ENCODE measurements around the gene GNAT1. TPM values are rescaled to one million over a fixed set of nuclear protein-coding genes. Genes with fewer than 3 reads are reported as not detected.

The GNAT1 gene
- total and polyA plus RNA-seq, 2 of the 13 experiments (the other 11 are each of a cell fraction or from before 2014, with no cell fraction given): 0.15 TPM; not detected in 1

DNA sequence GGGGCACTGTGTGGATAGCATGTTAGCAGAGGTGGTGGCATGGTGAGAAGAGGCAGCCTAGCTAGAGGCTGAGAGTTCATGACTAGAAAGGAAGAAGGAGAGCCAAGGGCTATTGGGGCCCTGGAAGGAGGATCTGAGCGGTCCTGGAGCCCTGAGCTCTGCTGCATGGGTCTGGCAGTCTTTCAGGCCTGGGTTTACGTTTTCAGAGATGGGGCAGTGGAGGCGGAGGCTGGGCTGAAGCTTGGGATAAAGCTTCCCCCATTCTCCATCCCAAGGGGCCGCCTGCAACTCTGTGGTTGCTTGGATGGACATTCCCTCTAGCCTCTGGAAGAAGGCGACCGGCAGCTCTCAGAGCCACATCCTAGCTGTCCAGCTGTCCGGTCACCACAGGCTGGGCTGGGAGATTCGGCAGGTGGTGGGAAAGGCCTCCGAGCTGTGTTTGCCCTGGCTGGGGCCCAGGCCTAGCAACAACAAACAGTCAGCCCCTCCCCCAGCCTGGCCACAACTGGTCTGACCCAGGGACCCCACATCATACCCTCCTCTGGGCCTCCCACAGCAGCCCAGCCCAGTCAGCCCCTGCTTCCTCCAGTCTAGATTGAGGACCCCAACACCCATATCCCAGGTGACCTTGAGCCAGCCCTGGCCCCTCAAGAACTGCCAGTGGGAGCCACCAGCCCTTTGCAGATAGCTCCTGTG lies 11.9 kb downstream of the GNAT1 start (continued):
- TF ChIP-seq ZNF263 (CRISPR knock-in tag; IDR thresholded peaks at IDR 0.05) (no peak), ZNF275 (CRISPR knock-in tag; IDR thresholded peaks at IDR 0.05; ENCODE audit: borderline replicate concordance) (no peak), ARHGAP35 (CRISPR knock-in tag; IDR thresholded peaks at IDR 0.05; ENCODE audit: borderline replicate concordance) (no peak), FOXK2 (IDR thresholded peaks at IDR 0.05) (no peak), RBFOX2 (IDR thresholded peaks at IDR 0.05; ENCODE audit: low read depth, low read length) (peak; percentile 77), ZNF83 (CRISPR knock-in tag; IDR thresholded peaks at IDR 0.05; ENCODE audit: borderline replicate concordance) (no peak), ATRX (CRISPR knock-in tag; IDR thresholded peaks at IDR 0.05; ENCODE audit: borderline replicate concordance) (no peak), FOSL2 (CRISPR knock-in tag; IDR thresholded peaks at IDR 0.05) (peak; percentile 53; the same call in 1 of the 2 replicates), PHF5A (CRISPR knock-in tag; IDR thresholded peaks at IDR 0.05; ENCODE audit: low read depth, unreplicated experiment) (no peak), ZSCAN20 (CRISPR knock-in tag; IDR thresholded peaks at IDR 0.05; ENCODE audit: borderline replicate concordance) (no peak), JUN (CRISPR knock-in tag; IDR thresholded peaks at IDR 0.05) (no peak), PAF1 (CRISPR knock-in tag; IDR thresholded peaks at IDR 0.05) (no peak), RFX5 (IDR thresholded peaks at IDR 0.05; ENCODE audit: low read depth, low read length) (no peak; the same call in 1 of the 2 replicates), ZNF7 (CRISPR knock-in tag; IDR thresholded peaks at IDR 0.05) (no peak), NFYC (CRISPR knock-in tag; IDR thresholded peaks at IDR 0.05) (no peak; the same call in 1 of the 2 replicates), ZNF496 (CRISPR knock-in tag; IDR thresholded peaks at IDR 0.05; ENCODE audit: insufficient replicate concordance) (no peak), SIX1 (CRISPR knock-in tag; IDR thresholded peaks at IDR 0.05; ENCODE audit: borderline replicate concordance) (no peak), NFE2L2 (IDR thresholded peaks at IDR 0.05; ENCODE audit: low read length) (no peak), ZNF879 (CRISPR knock-in tag; IDR thresholded peaks at IDR 0.05) (no peak), REL (CRISPR knock-in tag; conservative IDR thresholded peaks at IDR 0.05) (no peak), DNMT3B (CRISPR knock-in tag; conservative IDR thresholded peaks at IDR 0.05) (no peak), RARA (CRISPR knock-in tag; IDR thresholded peaks at IDR 0.05) (peak; percentile 79), ZSCAN29 (CRISPR knock-in tag; conservative IDR thresholded peaks at IDR 0.05) (no peak), DBP (CRISPR knock-in tag; IDR thresholded peaks at IDR 0.05; ENCODE audit: not compliant biosample characterization) (no peak)
- TF ChIP-seq, protein P1, sequence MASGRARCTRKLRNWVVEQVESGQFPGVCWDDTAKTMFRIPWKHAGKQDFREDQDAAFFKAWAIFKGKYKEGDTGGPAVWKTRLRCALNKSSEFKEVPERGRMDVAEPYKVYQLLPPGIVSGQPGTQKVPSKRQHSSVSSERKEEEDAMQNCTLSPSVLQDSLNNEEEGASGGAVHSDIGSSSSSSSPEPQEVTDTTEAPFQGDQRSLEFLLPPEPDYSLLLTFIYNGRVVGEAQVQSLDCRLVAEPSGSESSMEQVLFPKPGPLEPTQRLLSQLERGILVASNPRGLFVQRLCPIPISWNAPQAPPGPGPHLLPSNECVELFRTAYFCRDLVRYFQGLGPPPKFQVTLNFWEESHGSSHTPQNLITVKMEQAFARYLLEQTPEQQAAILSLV (CRISPR knock-in tag; IDR thresholded peaks at IDR 0.05; ENCODE audit: borderline replicate concordance): peak; percentile 53; the same call in 1 of the 2 replicates
- TF ChIP-seq, protein P2, sequence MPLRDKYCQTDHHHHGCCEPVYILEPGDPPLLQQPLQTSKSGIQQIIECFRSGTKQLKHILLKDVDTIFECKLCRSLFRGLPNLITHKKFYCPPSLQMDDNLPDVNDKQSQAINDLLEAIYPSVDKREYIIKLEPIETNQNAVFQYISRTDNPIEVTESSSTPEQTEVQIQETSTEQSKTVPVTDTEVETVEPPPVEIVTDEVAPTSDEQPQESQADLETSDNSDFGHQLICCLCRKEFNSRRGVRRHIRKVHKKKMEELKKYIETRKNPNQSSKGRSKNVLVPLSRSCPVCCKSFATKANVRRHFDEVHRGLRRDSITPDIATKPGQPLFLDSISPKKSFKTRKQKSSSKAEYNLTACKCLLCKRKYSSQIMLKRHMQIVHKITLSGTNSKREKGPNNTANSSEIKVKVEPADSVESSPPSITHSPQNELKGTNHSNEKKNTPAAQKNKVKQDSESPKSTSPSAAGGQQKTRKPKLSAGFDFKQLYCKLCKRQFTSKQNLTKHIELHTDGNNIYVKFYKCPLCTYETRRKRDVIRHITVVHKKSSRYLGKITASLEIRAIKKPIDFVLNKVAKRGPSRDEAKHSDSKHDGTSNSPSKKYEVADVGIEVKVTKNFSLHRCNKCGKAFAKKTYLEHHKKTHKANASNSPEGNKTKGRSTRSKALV (CRISPR knock-in tag; IDR thresholded peaks at IDR 0.05): no peak

Measured in HepG2 (cell line).